GM12874 (cell line): ENCODE results near the gene UBASH3B.
A peak's percentile ranks its signal among the peaks of the same experiment; 100 is the strongest.

Experiments
- CTCF ChIP-seq: IDR thresholded peaks from 2 replicates; pipeline ENCODE4 v1.5.1; 2011; ENCODE audit warnings: low read depth, mild to moderate bottlenecking, control low read depth, low read length, moderate library complexity; ENCODE audit not compliant: insufficient read depth

The UBASH3B gene

GRCh38 chr11:122853261-122853660, 197.7 kb downstream of the UBASH3B start:
- no peak for TF ChIP-seq CTCF

- peak; percentile 37; the same call in 1 of the 2 replicates for TF ChIP-seq CTCF
Measured at GRCh38 chr11:122853971-122854446, 198.5 kb downstream of the UBASH3B start.

- no peak for TF ChIP-seq CTCF
Measured at GRCh38 chr11:122861631-122862030, 206.1 kb downstream of the UBASH3B start.

- no peak for TF ChIP-seq CTCF
Measured at GRCh38 chr11:122862091-122862490, 206.6 kb downstream of the UBASH3B start.

- TF ChIP-seq CTCF, result peak; percentile 61
Measured at GRCh38 chr11:122863704-122864326, 208.3 kb downstream of the UBASH3B start.
